Measurements from ENCODE around the gene PLTP. TPM values are rescaled to one million over a fixed set of nuclear protein-coding genes. Genes with fewer than 3 reads are reported as not detected.

PLTP gene
- total RNA-seq, 1 experiment from 2014 or later = 62.5 TPM

GRCh38 chr20:45948261-45948733 lies 36.3 kb upstream of the PLTP start:
- H2BK120ac ChIP-seq (ENCODE audit: low read depth, low read length, poor library complexity, severe bottlenecking) = no peak overlapping the region
- no peak overlapping the region; a peak in 1 of 7 replicates for H3K27ac Mint-ChIP-seq
- H3K4me2 ChIP-seq (ENCODE audit: insufficient read depth, insufficient read length, low read length) = no peak overlapping the region
- no peak overlapping the region for H3K4ac ChIP-seq (ENCODE audit: low read depth, low read length)
- H3K9me3 Mint-ChIP-seq = no peaks in the 10 kb centered on the region
- H3K27ac ChIP-seq (ENCODE audit: insufficient read length, low read depth, low read length) = no peak overlapping the region
- no peaks in the 10 kb centered on the region for H3K79me1 ChIP-seq (ENCODE audit: insufficient read depth, low read depth, low read length, poor library complexity, severe bottlenecking)
- no peak overlapping the region for H3K4me3 Mint-ChIP-seq
- H4K20me1 ChIP-seq (ENCODE audit: control insufficient read depth, insufficient read depth, insufficient read length) = peaks cover 2% of the 10 kb centered on the region
- H3K27me3 Mint-ChIP-seq (ENCODE audit: low read depth) = no peaks in the 10 kb centered on the region; the same call in 1 of the 2 replicates
- no peak overlapping the region for H2AK5ac ChIP-seq (ENCODE audit: insufficient read length, low read length)
- no peak overlapping the region for H2BK20ac ChIP-seq (ENCODE audit: low read depth, low read length, poor library complexity, severe bottlenecking)
- H3K4me1 Mint-ChIP-seq = 0 out of 4 replicates have a peak, but pooled peaks cover 0 to 4% of the 10 kb centered on the region in 2 experiments
- H3K9me3 ChIP-seq (ENCODE audit: control insufficient read depth, low read depth, low read length) = no peaks in the 10 kb centered on the region
- no peak overlapping the region for H4K5ac ChIP-seq (ENCODE audit: insufficient read length, low read depth, low read length)
- no peaks in the 10 kb centered on the region for H3K27me3 ChIP-seq (ENCODE audit: insufficient read depth, low read length)
- H3K4me1 ChIP-seq (ENCODE audit: insufficient read depth, low read length) = no peaks in the 10 kb centered on the region
- no peak overlapping the region for H4K8ac ChIP-seq (replicated peaks; ENCODE audit: insufficient read length, low read depth, low read length)
- TF ChIP-seq CTCF (conservative IDR thresholded peaks at IDR 0.05) = no peak
- no peaks in the 10 kb centered on the region for H3K23me2 ChIP-seq (ENCODE audit: insufficient read length, low read depth, low read length, poor library complexity, severe bottlenecking)
- no peak overlapping the region for H3K9ac ChIP-seq (ENCODE audit: extremely low read depth, insufficient read length, low read length)
- no peak overlapping the region for H4K91ac ChIP-seq (ENCODE audit: insufficient read length, low read depth, low read length)
- H2BK15ac ChIP-seq (ENCODE audit: low read depth, low read length) = no peak overlapping the region
- peaks cover 33 to 78% (median 53%) of the 10 kb centered on the region in 3 experiments; a peak in 6 of 7 replicates for H3K36me3 Mint-ChIP-seq (ENCODE audit: insufficient read depth in 1 of 3, low read depth in 3 of 3)
- H3K56ac ChIP-seq (ENCODE audit: insufficient read length, low read depth, low read length) = no peak overlapping the region
- H2AFZ ChIP-seq (ENCODE audit: low read length) = no peak overlapping the region
- H2BK5ac ChIP-seq (ENCODE audit: insufficient read length, low read length) = no peak overlapping the region
- WGBS (ENCODE audit: extremely low coverage, insufficient read length, low lambda C conversion rate) = no CpG with 5 or more reads among the region's 7 CpGs
- H3K14ac ChIP-seq (ENCODE audit: insufficient read depth, low read length) = no peak overlapping the region
- H3K18ac ChIP-seq (ENCODE audit: insufficient read length, low read depth, low read length) = no peak overlapping the region
- no peaks in the 10 kb centered on the region for H3K79me2 ChIP-seq (ENCODE audit: insufficient read depth, low read length)
- no peak overlapping the region for H2BK12ac ChIP-seq (ENCODE audit: insufficient read length, low read depth, low read length)
- no peak overlapping the region for H3T11ph ChIP-seq (ENCODE audit: low read length)
- no peak overlapping the region for H3K23ac ChIP-seq (ENCODE audit: insufficient read length, low read depth, low read length)
- DNase-seq = no peak
